HuH-7 (cell line): ENCODE data around the gene ATRNL1.

ENCODE experiments used
- DNase-seq: peaks from one replicate; pipeline ENCODE4 v3.0.0; 2011; ENCODE audit warnings: low spot score

ATRNL1 gene

DNA sequence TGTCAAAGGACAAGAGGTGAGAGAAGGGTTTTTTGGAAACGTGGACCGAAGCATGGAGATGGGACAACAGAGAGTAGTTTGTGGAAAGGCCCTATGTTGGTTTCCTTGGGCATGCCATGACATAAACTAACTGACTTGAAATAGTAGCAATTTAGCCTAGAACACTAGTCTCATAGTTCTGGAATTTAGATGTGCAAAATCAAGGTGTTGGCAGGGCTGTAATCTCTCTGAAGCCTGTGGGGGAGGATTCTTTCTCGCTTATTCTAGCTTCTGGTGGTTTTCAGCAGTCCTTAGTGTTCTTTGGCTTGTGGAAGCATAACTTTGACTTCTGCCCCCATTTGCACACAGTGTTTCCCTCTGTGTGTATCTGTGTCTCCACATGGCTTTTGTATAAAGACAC lies 896.5 kb downstream of the ATRNL1 start:
- DNase-seq: no peak

DNA sequence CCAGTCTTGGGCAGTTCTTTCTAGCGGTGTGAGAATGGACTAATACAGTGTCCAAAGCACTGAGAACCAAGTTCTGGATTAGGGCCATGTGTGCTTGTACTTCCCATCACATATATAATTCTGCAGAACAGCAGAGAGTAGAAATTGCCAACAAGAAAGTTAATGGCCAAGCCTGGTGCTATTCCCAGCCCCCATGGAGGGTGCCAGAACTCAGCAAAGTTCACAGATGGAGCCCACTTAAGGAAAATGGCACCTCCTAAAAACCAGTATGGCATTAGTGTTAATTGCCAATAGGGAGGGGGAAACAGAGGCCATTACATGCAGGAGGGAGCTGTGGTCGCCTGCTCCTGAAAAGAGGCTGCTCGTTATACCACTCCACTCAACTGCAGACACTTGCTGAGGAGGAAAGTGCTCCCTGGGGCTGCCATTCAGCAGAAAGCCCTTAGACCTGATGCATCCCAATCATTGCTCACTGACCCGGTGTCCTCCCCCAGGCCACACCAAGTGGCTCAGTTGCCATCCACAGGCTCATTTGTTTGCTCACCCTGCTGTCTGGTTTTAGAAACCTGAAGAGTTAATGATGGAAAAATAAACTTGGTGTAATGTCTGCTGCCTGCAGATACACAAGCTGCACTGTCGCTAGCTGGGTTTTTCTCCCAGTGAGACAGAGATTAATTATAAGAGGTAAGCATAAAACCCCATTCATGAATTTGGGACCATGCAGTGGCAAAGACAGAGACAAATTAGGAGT lies 899.2 kb downstream of the ATRNL1 start:
- DNase-seq: no peak

DNA sequence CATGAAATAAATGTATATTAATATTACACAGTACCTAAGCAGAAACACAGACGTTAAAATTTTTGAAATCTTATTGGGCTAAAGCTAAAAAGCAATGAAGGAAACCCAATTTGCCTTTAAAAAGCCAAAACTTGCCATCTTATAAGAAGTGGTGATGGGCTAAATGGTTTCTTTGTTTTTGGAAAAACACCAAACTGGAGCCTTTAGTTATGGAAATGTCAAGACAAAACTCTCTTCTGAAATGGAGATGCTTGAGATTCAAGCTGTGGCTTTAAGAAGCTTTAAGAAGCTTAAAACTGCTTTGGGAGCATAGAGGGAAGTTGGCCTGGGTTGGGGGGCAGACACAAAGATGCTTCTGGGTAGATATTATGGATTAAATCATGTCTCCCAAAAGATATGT lies 902.9 kb downstream of the ATRNL1 start:
- DNase-seq: no peak

DNA sequence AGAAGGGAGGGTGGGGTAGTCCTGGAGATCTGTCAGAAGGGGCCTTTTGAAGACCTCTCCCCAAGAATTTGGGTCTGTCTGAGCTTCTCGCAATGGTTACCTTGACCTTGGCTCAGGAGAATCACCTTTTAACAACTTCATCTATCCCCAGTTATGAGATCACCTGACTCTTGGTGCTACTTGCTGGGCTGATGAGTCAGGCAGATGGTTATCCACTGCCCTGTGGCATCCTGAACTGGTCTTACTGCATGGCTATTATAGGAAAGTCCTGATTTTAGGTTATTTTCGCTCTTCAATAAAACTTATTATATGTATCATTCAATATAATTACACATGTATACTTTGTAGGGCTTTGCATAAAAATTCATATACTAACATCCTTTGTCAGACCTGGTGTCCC lies 905.1 kb downstream of the ATRNL1 start:
- no peak for DNase-seq
